Peyer's patch (tissue), 4 donors: ENCODE data around the gene TESMIN.

Source experiments
- CTCF ChIP-seq, 6 experiments: fragments of 450-650 bp in 4 of 6; fragments of 200-600 bp in 2 of 6; sonication (generic) in 1 of 6; IDR thresholded peaks; one replicate each; pipeline ENCODE4 v1.5.1; 2017 to 2019; ENCODE audit warnings: antibody characterized with exemption in 6 of 6, mild to moderate bottlenecking in 3 of 6, moderate library complexity in 1 of 6
- POLR2A ChIP-seq, 2 donors: fragments of 450-650 bp; IDR thresholded peaks; one replicate each; pipeline ENCODE4 v1.5.1; 2017; ENCODE audit warnings: antibody characterized with exemption in 2 of 2, mild to moderate bottlenecking in 2 of 2, moderate library complexity in 2 of 2

GRCh38 chr11:68775951-68776388 is 24.6 kb upstream of the TESMIN start:
- no peak for TF ChIP-seq CTCF (IDR thresholded peaks at IDR 0.05)
- no peak for TF ChIP-seq POLR2A (IDR thresholded peaks at IDR 0.05)
